ENCODE results near the gene PASK.

The PASK gene

DNA sequence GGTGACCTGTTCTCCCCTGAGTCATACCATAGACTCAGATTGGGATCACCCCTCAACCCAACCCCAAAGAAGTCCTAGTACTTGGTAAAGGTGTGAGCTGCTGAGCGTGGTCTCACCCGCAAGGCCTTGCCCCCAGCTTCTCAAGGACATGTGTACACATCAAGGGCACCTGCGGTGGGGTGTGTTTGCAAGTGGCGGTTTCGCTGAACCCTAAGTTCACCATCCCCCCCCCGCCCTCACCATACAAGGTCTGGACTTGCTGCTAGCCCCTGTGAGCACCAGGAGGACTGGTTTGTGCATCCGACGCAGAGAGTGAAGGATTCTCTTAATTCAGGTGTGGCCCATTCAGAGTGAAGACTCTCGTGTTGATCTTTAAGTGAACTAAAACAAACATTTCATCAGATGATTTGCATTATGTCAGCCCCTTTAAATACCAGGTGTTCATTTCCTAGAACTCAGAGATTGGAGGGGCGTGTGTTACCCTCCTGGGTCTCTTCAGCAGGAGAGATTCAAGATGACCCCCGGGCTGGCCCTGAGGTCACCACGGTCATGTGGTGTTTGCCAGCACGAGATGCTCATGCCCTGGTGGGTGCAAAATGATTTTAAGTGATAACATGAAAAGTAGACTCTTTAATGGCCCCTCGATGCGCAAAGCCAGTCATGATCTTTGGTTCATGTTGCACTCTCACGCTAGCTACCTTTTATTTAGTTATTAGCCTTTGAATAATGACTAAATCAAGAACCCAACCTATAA lies 75.0 kb downstream of the PASK start:
- DNase-seq = no peak

DNA sequence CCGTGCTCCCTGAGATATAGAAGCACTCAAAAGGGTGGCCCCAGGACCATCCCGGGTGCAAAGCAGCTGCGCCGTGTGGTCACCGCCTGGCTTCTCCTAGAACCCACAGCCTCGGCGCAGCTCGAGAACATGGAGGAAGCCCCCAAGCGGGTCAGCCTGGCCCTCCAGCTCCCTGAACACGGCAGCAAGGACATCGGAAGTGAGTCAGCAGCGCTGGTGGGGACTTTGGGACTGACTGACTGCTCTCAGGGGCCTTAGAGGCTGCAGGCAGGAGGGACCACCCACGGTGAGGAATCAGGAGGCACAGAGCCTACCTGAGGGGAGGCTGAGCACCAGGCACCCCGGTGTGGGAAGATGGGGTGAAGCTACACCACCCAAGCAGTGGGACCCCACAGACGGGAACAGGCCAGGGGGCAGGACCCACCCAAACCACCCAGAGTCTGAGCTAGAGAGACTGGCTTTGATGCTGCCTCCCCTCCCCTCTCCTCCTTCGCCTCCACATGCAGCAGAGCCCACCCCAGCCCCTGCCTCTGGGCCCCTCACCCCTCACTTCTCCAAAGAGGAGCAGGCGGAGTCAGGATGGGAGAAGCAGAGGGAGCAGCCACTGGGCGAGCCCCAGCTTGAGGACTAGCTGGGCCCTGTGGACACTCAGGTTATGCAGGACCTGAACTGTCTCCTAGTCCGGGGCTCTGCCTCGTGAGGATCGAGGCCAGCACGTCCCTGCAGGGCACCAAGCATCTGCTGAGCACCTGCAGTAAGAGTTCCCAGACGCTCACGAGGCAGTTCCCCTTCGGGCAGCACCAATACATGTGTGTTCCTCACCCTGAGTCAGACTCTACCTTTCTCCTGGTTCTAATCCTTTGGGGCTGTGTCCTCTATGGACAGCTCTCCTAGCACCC lies 75.9 kb downstream of the PASK start:
- DNase-seq = no peak

GRCh38 chr2:241072553-241073165 lies 76.6 kb downstream of the PASK start:
- DNase-seq = no peak

DNA sequence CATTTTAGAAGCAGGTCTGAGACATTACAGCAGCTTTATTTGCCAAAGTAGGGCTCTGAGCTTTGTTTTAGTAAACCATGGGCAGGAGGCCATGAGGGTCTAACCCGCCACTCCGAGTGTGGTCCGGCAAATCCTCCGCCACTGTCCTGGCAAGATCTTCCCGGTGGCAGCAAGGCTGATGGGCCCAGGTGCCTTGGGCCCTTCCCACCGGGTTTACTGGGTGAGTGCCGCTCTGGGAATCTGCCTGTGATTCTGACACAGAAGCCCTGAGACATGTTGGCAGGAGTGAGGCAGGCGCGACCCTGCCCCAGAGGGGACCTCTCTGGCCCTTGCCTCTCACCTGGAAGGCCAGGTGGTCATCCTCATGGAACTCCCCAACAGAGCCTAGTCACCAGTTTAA lies 77.1 kb downstream of the PASK start:
- DNase-seq = no peak

GRCh38 chr2:241071677-241072111 lies 77.6 kb downstream of the PASK start:
- DNase-seq = no peak

DNA sequence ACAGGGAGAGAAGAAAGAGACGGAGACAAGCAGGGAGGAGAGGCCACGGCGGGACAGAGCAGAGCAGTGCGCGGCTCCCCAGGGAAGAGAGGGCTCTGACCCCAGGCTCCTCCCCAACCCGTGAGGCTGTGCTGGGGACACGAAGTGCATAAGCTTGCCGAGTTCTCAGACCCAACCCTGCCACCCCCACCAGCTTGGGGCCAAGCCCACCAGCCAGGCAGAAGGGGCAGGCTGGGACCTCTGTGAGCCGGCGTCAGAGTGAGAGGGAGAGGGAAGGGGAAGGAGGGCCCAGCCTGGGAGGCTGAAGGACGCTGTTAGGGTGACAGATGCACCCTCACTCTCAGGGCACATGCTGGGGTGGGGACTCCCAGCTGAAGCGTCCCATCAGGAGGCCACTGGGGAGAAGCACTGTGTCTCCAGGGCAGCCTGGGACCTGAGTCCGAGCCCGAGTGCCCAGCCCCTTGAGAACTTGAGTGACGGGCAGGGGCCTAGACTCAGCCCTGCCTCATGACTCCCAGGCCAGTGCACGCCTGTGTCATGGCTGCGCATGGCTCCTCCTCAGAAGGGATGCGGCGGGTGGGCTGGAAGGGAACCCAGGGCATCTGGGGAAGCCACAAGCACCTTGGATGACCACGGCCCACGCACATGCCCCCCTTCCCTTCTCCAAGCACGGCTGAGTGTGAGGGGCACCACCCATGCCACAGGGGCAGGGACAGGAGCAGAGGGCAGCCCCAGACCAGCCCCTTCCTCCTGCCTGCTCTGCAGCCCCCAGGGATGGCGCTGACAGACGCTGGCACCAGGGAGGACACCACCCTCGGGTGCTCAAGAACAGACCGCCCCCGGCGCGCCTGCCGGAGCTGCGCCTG lies 78.2 kb downstream of the PASK start:
- DNase-seq = no peak

GRCh38 chr2:241070361-241070760 lies 78.9 kb downstream of the PASK start:
- DNase-seq = no peak

- peak; percentile 16 for DNase-seq
Observed at GRCh38 chr2:241069821-241070281, 79.4 kb downstream of the PASK start.

GRCh38 chr2:241068942-241069810 lies 80.1 kb downstream of the PASK start:
- DNase-seq = no peak

DNA sequence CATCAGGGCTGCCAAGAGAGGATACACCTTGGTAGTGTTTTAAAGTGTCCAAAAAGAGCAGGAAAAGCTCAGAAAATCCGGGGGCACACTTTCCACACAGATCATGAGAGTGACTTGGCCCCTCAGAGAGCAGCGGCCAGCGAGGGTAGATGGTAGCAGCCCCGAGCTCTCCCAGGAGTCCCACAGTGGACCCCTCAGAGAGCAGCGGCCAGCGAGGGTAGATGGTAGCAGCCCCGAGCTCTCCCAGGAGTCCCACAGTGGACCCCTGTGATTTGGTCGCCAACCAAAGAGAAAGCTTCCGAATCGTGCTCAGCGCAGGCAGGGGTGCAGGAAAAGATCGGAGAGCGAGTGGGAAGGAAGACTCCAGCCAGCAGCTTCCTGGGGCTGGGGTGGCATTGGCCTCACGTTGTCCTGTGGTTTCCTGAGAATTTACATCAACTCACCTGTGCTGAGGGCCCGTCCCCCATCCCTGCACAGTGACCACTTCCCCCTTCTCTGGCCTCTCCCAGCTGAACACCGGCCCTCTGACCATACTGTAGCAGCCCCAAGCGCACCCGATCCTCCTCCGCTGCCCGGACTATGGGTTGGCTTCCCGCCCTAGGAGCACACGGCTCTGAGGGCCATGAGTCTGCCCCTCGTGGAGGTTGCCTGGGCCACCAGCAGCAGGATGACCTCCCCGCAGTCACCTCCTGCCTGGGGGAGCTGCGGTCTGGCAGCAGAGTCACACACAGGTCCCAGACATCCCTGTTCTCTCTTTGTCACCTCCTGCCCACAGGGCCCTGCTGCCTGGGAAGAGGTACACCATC lies 80.9 kb downstream of the PASK start:
- no peak for DNase-seq

DNA sequence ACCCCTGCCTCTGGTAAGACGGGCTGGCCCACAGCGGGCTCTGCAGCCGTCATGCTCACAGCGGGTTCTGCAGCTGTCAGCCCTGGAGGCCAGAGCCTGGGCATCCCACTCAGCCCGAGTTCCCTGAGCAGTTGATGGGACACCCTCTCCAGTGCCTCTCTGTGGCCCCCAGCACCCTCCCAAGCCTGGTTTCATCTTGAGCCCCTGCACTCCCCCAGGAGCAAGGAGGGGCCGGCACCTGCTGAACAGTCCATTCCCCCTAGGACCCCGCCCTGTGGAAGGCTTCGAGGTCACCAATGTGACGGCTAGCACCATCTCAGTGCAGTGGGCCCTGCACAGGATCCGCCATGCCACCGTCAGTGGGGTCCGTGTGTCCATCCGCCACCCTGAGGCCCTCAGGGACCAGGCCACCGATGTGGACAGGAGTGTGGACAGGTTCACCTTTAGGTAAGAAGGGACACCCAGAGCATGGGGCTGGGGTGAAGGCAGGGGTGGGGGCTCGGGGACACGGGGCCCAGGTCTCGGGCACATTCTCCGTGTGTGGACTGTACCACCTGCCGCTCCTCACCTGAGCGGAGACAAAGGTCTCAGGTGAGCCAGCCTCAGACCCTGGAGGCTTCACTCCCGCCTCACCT lies 81.7 kb downstream of the PASK start:
- no peak for DNase-seq

DNA sequence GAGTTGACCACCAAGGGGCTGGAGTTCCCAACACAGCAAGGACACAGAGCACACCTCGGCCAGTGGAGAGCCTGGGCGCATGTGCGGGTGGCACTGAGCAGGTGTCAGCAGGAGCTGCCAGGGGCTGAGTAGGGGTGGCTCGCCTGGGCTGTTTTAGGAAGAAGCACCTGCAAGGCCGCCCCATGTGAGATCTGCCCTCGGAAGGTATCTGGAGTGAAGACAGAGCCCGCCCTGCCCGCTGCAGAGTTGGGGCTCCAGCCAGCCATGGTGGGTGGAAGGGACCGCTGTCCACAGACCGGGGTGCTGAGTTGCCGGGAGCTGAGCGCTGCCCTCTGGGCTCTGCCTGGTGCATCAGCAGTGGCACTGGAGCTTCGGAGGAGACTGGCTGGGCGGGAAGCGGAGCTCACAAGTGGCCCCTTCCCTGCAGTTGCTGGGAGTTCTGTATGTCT lies 82.4 kb downstream of the PASK start:
- DNase-seq = no peak

- DNase-seq = no peak
Observed at GRCh38 chr2:241066171-241066892, 82.9 kb downstream of the PASK start.

GRCh38 chr2:241065355-241065803 lies 83.9 kb downstream of the PASK start:
- no peak for DNase-seq

DNA sequence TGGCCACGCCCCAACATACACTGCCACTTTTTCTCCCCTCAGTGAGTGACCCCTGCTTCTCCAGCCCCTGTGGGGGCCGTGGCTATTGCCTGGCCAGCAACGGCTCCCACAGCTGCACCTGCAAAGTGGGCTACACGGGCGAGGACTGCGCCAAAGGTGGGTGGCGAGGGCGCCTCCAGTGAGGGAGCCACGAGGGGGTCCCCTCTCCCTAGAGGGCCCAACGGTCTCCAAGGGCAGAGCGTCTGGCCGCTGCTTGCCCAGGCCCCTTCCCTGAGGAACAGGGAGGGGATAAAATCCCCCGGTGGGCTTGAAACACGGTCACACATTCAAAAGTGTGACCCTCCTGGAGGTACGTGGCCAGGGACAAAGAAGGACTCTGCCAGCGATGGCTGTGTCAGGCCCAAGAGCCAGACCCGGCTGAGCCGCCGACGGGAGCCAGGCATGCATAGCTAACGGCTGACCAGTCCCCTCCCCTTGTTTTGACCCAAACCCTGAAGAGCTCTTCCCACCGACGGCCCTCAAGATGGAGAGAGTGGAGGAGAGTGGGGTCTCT lies 84.4 kb downstream of the PASK start:
- no peak for DNase-seq

GRCh38 chr2:241064008-241064801 lies 85.1 kb downstream of the PASK start:
- DNase-seq = peak; percentile 36

DNA sequence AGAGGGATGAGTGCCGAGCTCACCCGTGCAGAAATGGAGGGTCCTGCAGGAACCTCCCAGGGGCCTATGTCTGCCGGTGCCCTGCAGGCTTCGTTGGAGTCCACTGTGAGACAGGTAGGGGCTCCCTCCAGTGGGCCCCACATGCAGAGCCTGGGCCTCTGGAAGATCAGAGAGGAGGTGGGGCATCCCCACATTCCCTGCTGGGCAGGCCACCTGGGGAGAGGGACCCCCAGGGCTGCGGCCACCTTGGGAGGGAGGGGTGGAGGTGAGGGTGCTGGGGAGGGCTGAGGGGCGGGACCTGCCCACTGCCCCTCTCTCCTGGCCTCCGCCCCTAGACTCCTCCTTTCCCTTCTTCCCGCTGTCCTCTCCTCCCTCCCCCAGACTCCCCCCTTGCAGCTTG lies 85.7 kb downstream of the PASK start:
- no peak for DNase-seq

DNA sequence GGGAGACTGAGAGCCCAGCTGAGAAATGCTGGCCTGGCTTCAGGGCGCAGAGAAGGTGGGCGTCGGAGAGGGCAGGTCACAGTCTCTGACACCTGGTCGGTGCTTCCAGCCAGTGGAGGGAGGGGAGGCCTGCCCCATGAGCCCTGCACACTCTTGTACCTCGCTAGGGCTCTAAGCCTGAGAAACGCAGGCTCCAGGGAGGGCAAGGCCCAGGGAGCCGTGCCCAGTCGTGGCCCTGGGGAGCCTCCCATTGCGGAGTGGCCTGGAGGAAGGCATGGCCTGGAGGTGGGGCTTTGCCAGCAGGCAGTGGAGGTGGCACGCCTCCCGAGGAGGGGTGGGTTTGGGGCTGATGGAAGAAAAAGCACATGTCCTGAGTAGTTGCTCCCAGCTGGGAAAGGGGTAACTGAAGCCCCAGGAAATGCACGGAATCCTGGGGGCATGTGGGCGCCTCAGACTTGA lies 86.2 kb downstream of the PASK start:
- no peak for DNase-seq
